Epithelial cell of proximal tubule (primary cell): Measurements from ENCODE around the gene SPATA17. TPM values are rescaled to one million over a fixed set of nuclear protein-coding genes. Genes with fewer than 3 reads are reported as not detected.
"Not testable (repeated sequence)": the region's sequence is repeated elsewhere in the genome, so short reads cannot be mapped to it uniquely, and the experiment has no call there.

ENCODE experiments used
- DNase-seq: peaks from one replicate; pipeline ENCODE4 v3.0.0-alpha.2; 2011; ENCODE audit warnings: low read depth
- H3K4me3 ChIP-seq: 2 replicates; pipeline ENCODE4 v1.5.1; 2011; ENCODE audit warnings: low read depth, mild to moderate bottlenecking, low read length
- CTCF ChIP-seq: conservative IDR thresholded peaks from 2 replicates; pipeline ENCODE4 v1.5.1; 2012; ENCODE audit warnings: low read depth, mild to moderate bottlenecking, low read length
- total RNA-seq: library from RNA; depleted of rRNA; stranded (reverse); fragments of >200 nt; gene quantifications from 2 replicates; pipeline ENCODE4 v1.2.3, GENCODE V29; 2015

The SPATA17 gene
- total RNA-seq, 1 donor from 2014 or later = 0.58 TPM

GRCh38 chr1:217674028-217674729 lies 43.0 kb downstream of the SPATA17 start:
- DNase-seq = no peak
- TF ChIP-seq CTCF = no peak
- no peak overlapping the region for H3K4me3 ChIP-seq

- no peak for DNase-seq
- TF ChIP-seq CTCF = no peak
- H3K4me3 ChIP-seq = no peak overlapping the region
Measured at GRCh38 chr1:217681806-217682205, 50.7 kb downstream of the SPATA17 start.

- no peak for DNase-seq
- TF ChIP-seq CTCF = no peak
- no peak overlapping the region for H3K4me3 ChIP-seq
Measured at GRCh38 chr1:217687511-217687910, 56.4 kb downstream of the SPATA17 start.

- DNase-seq, H3K4me3 ChIP-seq: not testable (repeated sequence)
Measured at GRCh38 chr1:217696140-217696539, 65.0 kb downstream of the SPATA17 start.

- no peak for DNase-seq
- no peak overlapping the region for H3K4me3 ChIP-seq
- TF ChIP-seq CTCF = no peak
Measured at GRCh38 chr1:217703326-217703725, 72.2 kb downstream of the SPATA17 start.

GRCh38 chr1:217712925-217713597 lies 81.9 kb downstream of the SPATA17 start:
- no peak for DNase-seq
- H3K4me3 ChIP-seq = no peak overlapping the region
- no peak for TF ChIP-seq CTCF

GRCh38 chr1:217715681-217716080 lies 84.5 kb downstream of the SPATA17 start:
- no peak overlapping the region for H3K4me3 ChIP-seq
- no peak for DNase-seq
- no peak for TF ChIP-seq CTCF
